H1 (cell line): ENCODE measurements around the gene MKI67. TPM values are rescaled to one million over a fixed set of nuclear protein-coding genes. Genes with fewer than 3 reads are reported as not detected.

ENCODE experiments used
- CTCF ChIA-PET: fragments of 300-600 bp; sonication (Branson Sonifier 250); formaldehyde crosslinking; loops from one replicate; lab custom pipeline; 2021; ENCODE audit not compliant: partially characterized antibody; lab: Charles Lee
- POLR2A ChIA-PET: fragments of 300-600 bp; sonication (Branson Sonifier 250); formaldehyde crosslinking; loops from one replicate; lab custom pipeline; 2021; ENCODE audit warnings: inconsistent platforms; ENCODE audit not compliant: partially characterized antibody; lab: Charles Lee
- DNase-seq, 2 experiments: peaks; one replicate each; pipeline versions ENCODE4 v3.0.0 to v3.0.0-alpha.2; 2010 to 2022; ENCODE audit warnings: low spot score in 2 of 2, low read depth in 1 of 2, mixed read lengths in 1 of 2
- FAIRE-seq: peaks from 2 replicates; lab custom pipeline; 2011; peaks lifted over from hg19 to GRCh38; lab: Jason Lieb, UNC
- H2AFZ ChIP-seq: 2 replicates; pipeline ENCODE4 v1.8.1; 2012; ENCODE audit warnings: low read length, inconsistent platforms
- H2AK5ac ChIP-seq: 2 replicates; pipeline ENCODE4 v1.6.1; 2013; ENCODE audit warnings: low read depth, low read length
- H2BK120ac ChIP-seq: replicated peaks from 2 replicates; pipeline ENCODE3; 2013; ENCODE audit warnings: low read depth, low read length, inconsistent platforms
- H2BK12ac ChIP-seq: 2 replicates; pipeline ENCODE4 v1.6.1; 2013; ENCODE audit warnings: low read depth, low read length
- H2BK15ac ChIP-seq: 2 replicates; pipeline ENCODE4 v1.6.1; 2013; ENCODE audit warnings: low read length
- H2BK20ac ChIP-seq: 2 replicates; pipeline ENCODE4 v1.6.1; 2013; ENCODE audit warnings: low read length
- H2BK5ac ChIP-seq: 2 replicates; pipeline ENCODE4 v1.6.1; 2013; ENCODE audit warnings: low read depth, low read length
- H3K14ac ChIP-seq: 2 replicates; pipeline ENCODE4 v1.6.1; 2013; ENCODE audit warnings: inconsistent platforms; ENCODE audit not compliant: insufficient read length
- H3K18ac ChIP-seq: 2 replicates; pipeline ENCODE4 v1.6.1; 2013; ENCODE audit warnings: low read length; ENCODE audit errors: extremely low read depth
- H3K23ac ChIP-seq: 2 replicates; pipeline ENCODE4 v1.6.1; 2013; ENCODE audit warnings: inconsistent platforms; ENCODE audit not compliant: insufficient read length
- H3K23me2 ChIP-seq: 2 replicates; pipeline ENCODE4 v1.6.1; 2013; ENCODE audit warnings: low read depth, low read length
- H3K27ac ChIP-seq: 2 replicates; pipeline ENCODE4 v1.6.1; 2011; ENCODE audit warnings: low read depth, low read length, inconsistent platforms
- H3K27me3 ChIP-seq, 4 experiments: replicated peaks in 1 of 4; 1 replicate in 1 of 4; 2 replicates in 3 of 4; pipeline versions ENCODE4 v1.6.1 to v1.8.1; 2011 to 2013; ENCODE audit warnings: low read length in 3 of 4, mild to moderate bottlenecking in 3 of 4, inconsistent platforms in 2 of 4, mixed read lengths in 2 of 4, moderate library complexity in 1 of 4; ENCODE audit not compliant: control insufficient read depth in 3 of 4, insufficient read depth in 3 of 4; ENCODE audit errors: extremely low read depth in 1 of 4
- H3K36me3 ChIP-seq, 4 experiments: 2 replicates each; pipeline versions ENCODE4 v1.6.1 to v1.8.1; 2011 to 2013; ENCODE audit warnings: mild to moderate bottlenecking in 4 of 4, low read length in 3 of 4, moderate library complexity in 2 of 4, control low read depth in 1 of 4, inconsistent platforms in 1 of 4; ENCODE audit not compliant: insufficient read depth in 4 of 4, control insufficient read depth in 2 of 4
- H3K4ac ChIP-seq: replicated peaks from 2 replicates; pipeline ENCODE3; 2013; ENCODE audit warnings: low read length, low read depth, mixed read lengths, inconsistent platforms; ENCODE audit not compliant: insufficient read length
- H3K4me1 ChIP-seq, 4 experiments: replicated peaks in 1 of 4; 1 replicate in 1 of 4; 2 replicates in 3 of 4; pipeline versions ENCODE4 v1.6.1 to v1.8.1; 2011 to 2013; ENCODE audit warnings: low read length in 3 of 4, inconsistent platforms in 2 of 4, mixed read lengths in 1 of 4; ENCODE audit not compliant: insufficient read depth in 4 of 4, control insufficient read depth in 3 of 4
- H3K4me2 ChIP-seq, 2 experiments: 2 replicates each; pipeline versions ENCODE4 v1.6.1 to v1.8.1; 2011 to 2013; ENCODE audit warnings: low read depth in 2 of 2, low read length in 2 of 2, control low read depth in 1 of 2, inconsistent platforms in 1 of 2, mild to moderate bottlenecking in 1 of 2; ENCODE audit not compliant: insufficient read depth in 1 of 2
- H3K4me3 ChIP-seq, 4 experiments: fragments of 200-600, 300-600 bp in 1 of 4; sonication (generic), shearing (Covaris generic), sonication (Bioruptor Twin) in 1 of 4; 2 replicates each; pipeline versions ENCODE4 v1.5.1 to v1.8.1; 2011 to 2016; ENCODE audit warnings: low read length in 4 of 4, low read depth in 3 of 4, control low read depth in 2 of 4, inconsistent platforms in 2 of 4, mild to moderate bottlenecking in 2 of 4, mixed read lengths in 1 of 4, moderate library complexity in 1 of 4; ENCODE audit not compliant: insufficient read depth in 2 of 4; ENCODE audit errors: extremely low read depth in 1 of 4
- H3K56ac ChIP-seq: replicated peaks from 2 replicates; pipeline ENCODE3; 2013; ENCODE audit warnings: low read depth, mild to moderate bottlenecking, mixed read lengths, low read length, inconsistent platforms; ENCODE audit not compliant: insufficient read length
- H3K79me1 ChIP-seq: 2 replicates; pipeline ENCODE4 v1.6.1; 2013; ENCODE audit warnings: low read depth, low read length, control low read depth
- H3K79me2 ChIP-seq, 2 experiments: 2 replicates each; pipeline versions ENCODE4 v1.6.1 to v1.8.1; 2012 to 2013; ENCODE audit warnings: low read length in 2 of 2, mild to moderate bottlenecking in 2 of 2, inconsistent platforms in 1 of 2; ENCODE audit not compliant: insufficient read depth in 2 of 2, control insufficient read depth in 1 of 2
- H3K9ac ChIP-seq, 4 experiments: replicated peaks in 1 of 4; 1 replicate in 1 of 4; 2 replicates in 3 of 4; pipeline versions ENCODE4 v1.6.1 to v1.8.1; 2011 to 2013; ENCODE audit warnings: low read depth in 3 of 4, low read length in 3 of 4, control low read depth in 2 of 4, mild to moderate bottlenecking in 2 of 4, moderate library complexity in 2 of 4, inconsistent platforms in 1 of 4; ENCODE audit errors: extremely low read depth in 1 of 4
- H3K9me3 ChIP-seq, 2 experiments: 2 replicates each; pipeline versions ENCODE4 v1.6.1 to v1.8.1; 2012 to 2013; ENCODE audit warnings: mild to moderate bottlenecking in 2 of 2, moderate library complexity in 2 of 2, control low read depth in 1 of 2, inconsistent platforms in 1 of 2, low read depth in 1 of 2, low read length in 1 of 2, mixed read lengths in 1 of 2; ENCODE audit not compliant: insufficient read depth in 2 of 2
- H4K20me1 ChIP-seq, 2 experiments: replicated peaks in 1 of 2; 2 replicates each; pipeline versions ENCODE3 to v1.8.1; 2011 to 2013; ENCODE audit warnings: inconsistent platforms in 2 of 2, low read length in 2 of 2, mild to moderate bottlenecking in 1 of 2; ENCODE audit not compliant: insufficient read depth in 2 of 2, control insufficient read depth in 1 of 2
- H4K5ac ChIP-seq: 2 replicates; pipeline ENCODE4 v1.6.1; 2013; ENCODE audit warnings: low read length, low read depth, mixed read lengths, inconsistent platforms; ENCODE audit not compliant: insufficient read length
- H4K8ac ChIP-seq: 2 replicates; pipeline ENCODE4 v1.8.0; 2013; ENCODE audit warnings: mild to moderate bottlenecking, moderate library complexity, low read length, inconsistent platforms; ENCODE audit not compliant: insufficient read depth; ENCODE audit errors: extremely low read depth
- H4K91ac ChIP-seq: replicated peaks from 2 replicates; pipeline ENCODE3; 2013; ENCODE audit warnings: low read length, mixed read lengths, inconsistent platforms; ENCODE audit not compliant: insufficient read length
- CHD2 ChIP-seq: IDR thresholded peaks from 2 replicates; pipeline ENCODE4 v1.6.1; 2012; ENCODE audit warnings: low read length, improper control_type of control experiment
- CREB1 ChIP-seq: IDR thresholded peaks from 2 replicates; pipeline ENCODE4 v1.6.1; 2012; ENCODE audit warnings: inconsistent platforms
- JUND ChIP-seq: IDR thresholded peaks from 2 replicates; pipeline ENCODE4 v1.6.1; 2011; ENCODE audit warnings: mild to moderate bottlenecking, improper control_type of control experiment, low read length
- NANOG ChIP-seq: IDR thresholded peaks from 2 replicates; pipeline ENCODE4 v1.6.1; 2011; ENCODE audit warnings: low read length, low read depth, mild to moderate bottlenecking, inconsistent platforms; ENCODE audit not compliant: insufficient read depth, poor library complexity, severe bottlenecking
- SP2 ChIP-seq: IDR thresholded peaks from 2 replicates; pipeline ENCODE4 v1.6.1; 2012; ENCODE audit warnings: mild to moderate bottlenecking, low read length, inconsistent platforms
- TBP ChIP-seq: IDR thresholded peaks from 2 replicates; pipeline ENCODE4 v1.6.1; 2011; ENCODE audit warnings: low read depth, low read length, improper control_type of control experiment
- TCF12 ChIP-seq: IDR thresholded peaks from 2 replicates; pipeline ENCODE4 v1.6.1; 2011; ENCODE audit warnings: low read depth, mild to moderate bottlenecking, low read length
- WGBS, 2 experiments: shearing (Covaris generic) in 1 of 2; methylation state at CpG; one replicate each; pipeline versions ENCODE4 v1.1.6 to v1.1.7; 2013 to 2015; ENCODE audit warnings: low lambda C conversion rate in 2 of 2, mixed read lengths in 2 of 2, inconsistent platforms in 1 of 2, low coverage in 1 of 2, missing lambda C conversion rate in 1 of 2; ENCODE audit not compliant: insufficient replicate concordance in 2 of 2, insufficient coverage in 1 of 2, insufficient read length in 1 of 2; ENCODE audit errors: extremely low coverage in 1 of 2, missing lambda C conversion rate in 1 of 2; 5-methylcytosine and 5-hydroxymethylcytosine counted together
- polyA plus RNA-seq, 7 experiments: library from polyadenylated mRNA; depleted of rRNA in 3 of 7; stranded (reverse) in 5 of 7; unstranded in 2 of 7; fragments of >200 nt in 5 of 7; fragments of 200-250 nt in 2 of 7; gene quantifications; 1 replicate in 5 of 7; 2 replicates in 1 of 7; 4 replicates in 1 of 7; pipeline versions ENCODE4 v1.2.1 to v1.2.3, GENCODE V29; 2011 to 2013; ENCODE audit warnings: missing spikeins in 2 of 7, mixed read lengths in 2 of 7
- total RNA-seq: library from RNA; stranded (reverse); fragmentation: NEBNext Ultra II Directional; extraction: Animal tissue kit (Norgen Biotek cat#: 25700); gene quantifications from 2 replicates; pipeline ENCODE4 v1.2.1, GENCODE V29; 2021
- TF ChIP-seq, protein P1 (sequence below): IDR thresholded peaks from 2 replicates; pipeline ENCODE4 v1.6.1; 2012; ENCODE audit warnings: inconsistent platforms
- TF ChIP-seq, protein P2 (sequence below): IDR thresholded peaks from 2 replicates; pipeline ENCODE4 v1.6.1; 2012; ENCODE audit warnings: low read length, inconsistent platforms
- TF ChIP-seq, protein P3 (sequence below): IDR thresholded peaks from 2 replicates; pipeline ENCODE4 v1.6.1; 2012; ENCODE audit warnings: inconsistent platforms

The MKI67 gene
- total and polyA plus RNA-seq, 2 of the 8 experiments (the other 6 are each of a cell fraction or from before 2014, with no cell fraction given), result 15.8 to 85.1 TPM

DNA sequence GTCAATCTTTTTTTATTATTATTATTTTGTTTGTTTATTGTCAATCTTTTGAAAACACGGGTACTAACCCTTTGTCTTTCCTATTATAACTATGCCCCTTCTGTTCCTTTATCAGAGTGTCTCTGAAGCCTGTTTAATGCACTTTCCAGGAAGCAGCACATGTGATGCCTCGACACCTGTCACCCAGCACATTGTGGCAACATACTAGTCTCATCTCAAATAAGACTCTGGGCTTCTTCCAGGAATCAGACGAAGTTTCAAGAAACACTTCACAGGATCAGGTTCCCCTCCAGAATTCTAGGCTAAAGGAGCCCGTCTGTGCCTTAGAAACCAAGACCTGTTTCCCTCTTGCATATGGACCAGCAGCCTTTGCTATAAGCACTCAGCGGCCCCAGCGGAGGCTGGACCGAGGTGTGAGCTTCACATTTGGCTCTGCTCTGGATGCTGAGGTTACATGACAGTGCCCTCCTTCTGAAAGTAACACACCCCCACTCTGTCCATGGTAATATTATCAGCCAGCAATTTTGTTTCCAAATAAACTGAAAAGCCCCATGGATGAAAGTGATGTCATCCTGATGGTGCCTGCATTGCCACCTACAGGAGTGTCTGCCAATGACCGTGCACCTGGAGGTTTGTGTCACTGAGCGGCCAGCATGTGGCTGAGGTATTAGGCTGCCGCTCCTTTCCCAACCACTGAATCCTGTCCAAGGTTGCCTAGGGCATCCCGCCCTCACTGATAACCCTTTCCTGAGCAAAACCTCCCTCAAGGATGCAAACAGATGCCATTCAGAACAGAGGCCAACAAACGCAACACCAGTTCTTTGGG is 38.1 kb downstream of the MKI67 start:
- no peak overlapping the region for H2AK5ac ChIP-seq
- no peaks in the 10 kb centered on the region for H3K79me2 ChIP-seq
- H3K23me2 ChIP-seq, result no peaks in the 10 kb centered on the region
- no peak overlapping the region for H2AFZ ChIP-seq
- H2BK15ac ChIP-seq, result no peak overlapping the region
- ChIA-PET CTCF (interaction anchor here (1.2 to 2.1 kb wide), 3 partner anchors 8 to 19 kb away, joined by 3 to 13 read pairs (median 6); no protein-coding TSS in a partner anchor), POLR2A (no interaction called here)
- DNase-seq, result no peak
- H3K27me3 ChIP-seq, result no peaks in the 10 kb centered on the region
- no peak overlapping the region for H3K23ac ChIP-seq
- no peaks in the 10 kb centered on the region for H3K36me3 ChIP-seq
- no peak overlapping the region for H3K4ac ChIP-seq
- H3K9me3 ChIP-seq, result no peaks in the 10 kb centered on the region
- no peak overlapping the region for H3K27ac ChIP-seq
- H3K79me1 ChIP-seq, result no peaks in the 10 kb centered on the region
- H4K20me1 ChIP-seq, result no peaks in the 10 kb centered on the region
- no peak for FAIRE-seq
- H3K18ac ChIP-seq, result no peak overlapping the region
- H3K4me1 ChIP-seq, result peaks cover 8 to 24% (median 12%) of the 10 kb centered on the region in 4 experiments; a peak in 6 of 7 replicates
- no peak overlapping the region for H2BK5ac ChIP-seq
- no peak overlapping the region for H3K56ac ChIP-seq
- no peak overlapping the region for H3K9ac ChIP-seq
- H4K91ac ChIP-seq, result no peak overlapping the region
- H2BK20ac ChIP-seq, result no peak overlapping the region
- no peak overlapping the region for H3K4me3 ChIP-seq
- no peak overlapping the region for H4K8ac ChIP-seq
- no peak overlapping the region for H4K5ac ChIP-seq
- H2BK120ac ChIP-seq, result no peak overlapping the region
- 82% methylated on average over 12 of the region's 12 CpGs; no CpG with 5 or more reads in 1 of the 2 experiments for WGBS, 2 experiments
- no peak overlapping the region for H3K14ac ChIP-seq
- no peak overlapping the region for H3K4me2 ChIP-seq
- H2BK12ac ChIP-seq, result no peak overlapping the region
- TF ChIP-seq, protein P1, sequence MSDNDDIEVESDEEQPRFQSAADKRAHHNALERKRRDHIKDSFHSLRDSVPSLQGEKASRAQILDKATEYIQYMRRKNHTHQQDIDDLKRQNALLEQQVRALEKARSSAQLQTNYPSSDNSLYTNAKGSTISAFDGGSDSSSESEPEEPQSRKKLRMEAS, result peak; percentile 64
- TF ChIP-seq TCF12 (peak; percentile 14; the same call in 1 of the 2 replicates), TBP (no peak), NANOG (no peak), CHD2 (no peak), SP2 (no peak), CREB1 (peak; percentile 51), JUND (peak; percentile 71; the same call in 1 of the 2 replicates)
- TF ChIP-seq, protein P2, sequence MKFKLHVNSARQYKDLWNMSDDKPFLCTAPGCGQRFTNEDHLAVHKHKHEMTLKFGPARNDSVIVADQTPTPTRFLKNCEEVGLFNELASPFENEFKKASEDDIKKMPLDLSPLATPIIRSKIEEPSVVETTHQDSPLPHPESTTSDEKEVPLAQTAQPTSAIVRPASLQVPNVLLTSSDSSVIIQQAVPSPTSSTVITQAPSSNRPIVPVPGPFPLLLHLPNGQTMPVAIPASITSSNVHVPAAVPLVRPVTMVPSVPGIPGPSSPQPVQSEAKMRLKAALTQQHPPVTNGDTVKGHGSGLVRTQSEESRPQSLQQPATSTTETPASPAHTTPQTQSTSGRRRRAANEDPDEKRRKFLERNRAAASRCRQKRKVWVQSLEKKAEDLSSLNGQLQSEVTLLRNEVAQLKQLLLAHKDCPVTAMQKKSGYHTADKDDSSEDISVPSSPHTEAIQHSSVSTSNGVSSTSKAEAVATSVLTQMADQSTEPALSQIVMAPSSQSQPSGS, result peak; percentile 78; the same call in 1 of the 2 replicates
- TF ChIP-seq, protein P3, sequence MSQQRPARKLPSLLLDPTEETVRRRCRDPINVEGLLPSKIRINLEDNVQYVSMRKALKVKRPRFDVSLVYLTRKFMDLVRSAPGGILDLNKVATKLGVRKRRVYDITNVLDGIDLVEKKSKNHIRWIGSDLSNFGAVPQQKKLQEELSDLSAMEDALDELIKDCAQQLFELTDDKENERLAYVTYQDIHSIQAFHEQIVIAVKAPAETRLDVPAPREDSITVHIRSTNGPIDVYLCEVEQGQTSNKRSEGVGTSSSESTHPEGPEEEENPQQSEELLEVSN, result peak; percentile 56; the same call in 1 of the 2 replicates
